Panc1 (cell line): ENCODE results near the gene MED13L. TPM values are rescaled to one million over a fixed set of nuclear protein-coding genes. Genes with fewer than 3 reads are reported as not detected.

Source experiments
- ATAC-seq: fragments of 200-7000 bp; cut with Tn5 transposase; 2 replicates; pipeline ENCODE4 v1.9.1; 2020; ENCODE audit warnings: mild to moderate bottlenecking, moderate library complexity
- BruUV-seq: library from RNA; stranded (reverse); fragments of 400-500 nt; replicated peaks from 2 replicates; lab custom pipeline; 2021; lab: Mats Ljungman, UMichigan
- CTCF ChIA-PET: fragments of 300-600 bp; sonication (Branson Sonifier 250); formaldehyde crosslinking; loops from one replicate; lab custom pipeline; 2022; ENCODE audit warnings: antibody characterized with exemption; lab: Charles Lee
- POLR2A ChIA-PET: fragments of 300-600 bp; sonication (Branson Sonifier 250); formaldehyde crosslinking; loops from one replicate; lab custom pipeline; 2022; ENCODE audit warnings: antibody characterized with exemption; lab: Charles Lee
- DNase-seq: peaks from one replicate; pipeline ENCODE4 v3.0.0-alpha.2; 2010; ENCODE audit warnings: low read depth, low spot score
- H3K27ac ChIP-seq: 2 replicates; pipeline ENCODE4 v1.5.1; 2011; ENCODE audit warnings: mild to moderate bottlenecking, low read length, inconsistent platforms
- H3K27me3 ChIP-seq: fragments of 200-500 bp; sonication (Bioruptor generic); 2 replicates; pipeline ENCODE4 v1.6.0; 2014; ENCODE audit warnings: low read length, inconsistent platforms; ENCODE audit not compliant: control insufficient read depth, insufficient read depth
- H3K36me3 ChIP-seq: fragments of 200-500 bp; sonication (Bioruptor generic); 2 replicates; pipeline ENCODE4 v1.5.1; 2014; ENCODE audit warnings: inconsistent platforms, mild to moderate bottlenecking, low read length, moderate library complexity; ENCODE audit not compliant: control insufficient read depth, insufficient read depth
- H3K4me1 ChIP-seq: 2 replicates; pipeline ENCODE4 v1.5.1; 2011; ENCODE audit warnings: inconsistent platforms, mild to moderate bottlenecking, low read length, moderate library complexity; ENCODE audit not compliant: control insufficient read depth, insufficient read depth
- H3K4me3 ChIP-seq, 2 experiments: 2 replicates each; pipeline ENCODE4 v1.5.1; 2011 to 2012; ENCODE audit warnings: low read depth in 2 of 2, low read length in 2 of 2, mild to moderate bottlenecking in 2 of 2, inconsistent platforms in 1 of 2, moderate library complexity in 1 of 2
- H3K9me3 ChIP-seq: fragments of 200-500 bp; sonication (Bioruptor generic); 2 replicates; pipeline ENCODE4 v1.5.1; 2014; ENCODE audit warnings: low read depth, mild to moderate bottlenecking, inconsistent platforms, low read length, moderate library complexity; ENCODE audit not compliant: control insufficient read depth, insufficient read depth
- POLR2AphosphoS5 ChIP-seq: IDR thresholded peaks from 2 replicates; pipeline ENCODE4 v1.6.1; 2012; ENCODE audit warnings: mild to moderate bottlenecking, low read depth, low read length, moderate library complexity
- SIN3A ChIP-seq: IDR thresholded peaks from 2 replicates; pipeline ENCODE4 v1.6.1; 2012; ENCODE audit warnings: low read depth, mild to moderate bottlenecking, low read length, moderate library complexity, borderline replicate concordance; ENCODE audit not compliant: insufficient read depth
- TCF7L2 ChIP-seq: IDR thresholded peaks from 2 replicates; pipeline ENCODE4 v1.6.1; 2011; ENCODE audit warnings: mild to moderate bottlenecking, low read depth, low read length, inconsistent platforms
- in situ Hi-C: cut with HindIII; loops from 2 replicates; pipeline ENCODE4 v1.10.0; 2016; ENCODE audit warnings: low sequenced_read_pairs, low pct_unique_long_range_greater_than_20kb
- intact Hi-C: fragments of 100-400 bp; cut with micrococcal nuclease; formaldehyde crosslinking; loops from one replicate; pipeline ENCODE4 v1.10.0; 2022; ENCODE audit not compliant: unreplicated experiment
- total RNA-seq: library from RNA; stranded (reverse); gene quantifications from one replicate; pipeline ENCODE4 v1.2.1, GENCODE V29; 2021; ENCODE audit not compliant: unreplicated experiment
- TF ChIP-seq, protein P1 (sequence below), 2 experiments: IDR thresholded peaks; 2 replicates each; pipeline ENCODE4 v1.6.1; 2011 to 2012; ENCODE audit warnings: low read depth in 2 of 2, control low read depth in 1 of 2, low read length in 1 of 2, mild to moderate bottlenecking in 1 of 2, moderate library complexity in 1 of 2; ENCODE audit not compliant: insufficient read depth in 1 of 2
- TF ChIP-seq, protein P2 (sequence below): fragments of 450-650 bp; IDR thresholded peaks from 2 replicates; pipeline ENCODE4 v1.5.1; 2017; ENCODE audit warnings: mild to moderate bottlenecking

MED13L gene
- total RNA-seq, 1 experiment from 2014 or later, result 170 TPM

DNA sequence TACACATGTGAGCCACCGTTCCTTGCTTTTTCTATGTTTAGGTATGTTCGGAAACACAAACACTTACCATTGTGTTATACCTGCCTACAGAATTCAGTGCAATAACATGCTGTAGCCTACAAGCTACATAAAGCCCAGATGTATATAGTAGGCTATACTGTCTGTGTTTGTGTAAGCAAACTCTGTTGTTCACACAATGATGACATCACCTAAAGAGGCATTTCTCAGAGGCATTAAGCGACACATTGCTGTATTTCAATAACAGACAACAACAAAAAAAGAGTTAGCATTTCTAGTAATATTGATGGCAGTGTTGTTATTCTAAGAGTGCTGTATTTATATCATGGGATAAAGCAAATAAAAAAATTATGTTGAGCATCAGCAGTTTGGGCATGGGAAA lies 70.2 kb downstream of the MED13L start:
- intact Hi-C loops (no loop called here), in situ Hi-C loops (no loop called here)
- BruUV-seq, result no TSS peak
- TF ChIP-seq TCF7L2, result no peak
- no peak for TF ChIP-seq SIN3A
- no peak for TF ChIP-seq POLR2AphosphoS5
- TF ChIP-seq, protein P1, sequence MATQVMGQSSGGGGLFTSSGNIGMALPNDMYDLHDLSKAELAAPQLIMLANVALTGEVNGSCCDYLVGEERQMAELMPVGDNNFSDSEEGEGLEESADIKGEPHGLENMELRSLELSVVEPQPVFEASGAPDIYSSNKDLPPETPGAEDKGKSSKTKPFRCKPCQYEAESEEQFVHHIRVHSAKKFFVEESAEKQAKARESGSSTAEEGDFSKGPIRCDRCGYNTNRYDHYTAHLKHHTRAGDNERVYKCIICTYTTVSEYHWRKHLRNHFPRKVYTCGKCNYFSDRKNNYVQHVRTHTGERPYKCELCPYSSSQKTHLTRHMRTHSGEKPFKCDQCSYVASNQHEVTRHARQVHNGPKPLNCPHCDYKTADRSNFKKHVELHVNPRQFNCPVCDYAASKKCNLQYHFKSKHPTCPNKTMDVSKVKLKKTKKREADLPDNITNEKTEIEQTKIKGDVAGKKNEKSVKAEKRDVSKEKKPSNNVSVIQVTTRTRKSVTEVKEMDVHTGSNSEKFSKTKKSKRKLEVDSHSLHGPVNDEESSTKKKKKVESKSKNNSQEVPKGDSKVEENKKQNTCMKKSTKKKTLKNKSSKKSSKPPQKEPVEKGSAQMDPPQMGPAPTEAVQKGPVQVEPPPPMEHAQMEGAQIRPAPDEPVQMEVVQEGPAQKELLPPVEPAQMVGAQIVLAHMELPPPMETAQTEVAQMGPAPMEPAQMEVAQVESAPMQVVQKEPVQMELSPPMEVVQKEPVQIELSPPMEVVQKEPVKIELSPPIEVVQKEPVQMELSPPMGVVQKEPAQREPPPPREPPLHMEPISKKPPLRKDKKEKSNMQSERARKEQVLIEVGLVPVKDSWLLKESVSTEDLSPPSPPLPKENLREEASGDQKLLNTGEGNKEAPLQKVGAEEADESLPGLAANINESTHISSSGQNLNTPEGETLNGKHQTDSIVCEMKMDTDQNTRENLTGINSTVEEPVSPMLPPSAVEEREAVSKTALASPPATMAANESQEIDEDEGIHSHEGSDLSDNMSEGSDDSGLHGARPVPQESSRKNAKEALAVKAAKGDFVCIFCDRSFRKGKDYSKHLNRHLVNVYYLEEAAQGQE (IDR thresholded peaks at IDR 0.05; ENCODE audit: insufficient read depth in 1 of 2, low read depth in 2 of 2, low read length in 1 of 2), result no peak
- TF ChIP-seq, protein P2, sequence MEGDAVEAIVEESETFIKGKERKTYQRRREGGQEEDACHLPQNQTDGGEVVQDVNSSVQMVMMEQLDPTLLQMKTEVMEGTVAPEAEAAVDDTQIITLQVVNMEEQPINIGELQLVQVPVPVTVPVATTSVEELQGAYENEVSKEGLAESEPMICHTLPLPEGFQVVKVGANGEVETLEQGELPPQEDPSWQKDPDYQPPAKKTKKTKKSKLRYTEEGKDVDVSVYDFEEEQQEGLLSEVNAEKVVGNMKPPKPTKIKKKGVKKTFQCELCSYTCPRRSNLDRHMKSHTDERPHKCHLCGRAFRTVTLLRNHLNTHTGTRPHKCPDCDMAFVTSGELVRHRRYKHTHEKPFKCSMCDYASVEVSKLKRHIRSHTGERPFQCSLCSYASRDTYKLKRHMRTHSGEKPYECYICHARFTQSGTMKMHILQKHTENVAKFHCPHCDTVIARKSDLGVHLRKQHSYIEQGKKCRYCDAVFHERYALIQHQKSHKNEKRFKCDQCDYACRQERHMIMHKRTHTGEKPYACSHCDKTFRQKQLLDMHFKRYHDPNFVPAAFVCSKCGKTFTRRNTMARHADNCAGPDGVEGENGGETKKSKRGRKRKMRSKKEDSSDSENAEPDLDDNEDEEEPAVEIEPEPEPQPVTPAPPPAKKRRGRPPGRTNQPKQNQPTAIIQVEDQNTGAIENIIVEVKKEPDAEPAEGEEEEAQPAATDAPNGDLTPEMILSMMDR, result no peak
- Histone ChIP-seq H3K27ac (no peak overlapping the region), H3K9me3 (no peaks in the 10 kb centered on the region), H3K36me3 (no peaks in the 10 kb centered on the region), H3K27me3 (no peaks in the 10 kb centered on the region), H3K4me1 (peaks cover 26% of the 10 kb centered on the region), H3K4me3 (no peak overlapping the region)
- CTCF ChIA-PET, result no interaction called here
- POLR2A ChIA-PET, result no interaction called here
- ATAC-seq (no peak), DNase-seq (no peak)

DNA sequence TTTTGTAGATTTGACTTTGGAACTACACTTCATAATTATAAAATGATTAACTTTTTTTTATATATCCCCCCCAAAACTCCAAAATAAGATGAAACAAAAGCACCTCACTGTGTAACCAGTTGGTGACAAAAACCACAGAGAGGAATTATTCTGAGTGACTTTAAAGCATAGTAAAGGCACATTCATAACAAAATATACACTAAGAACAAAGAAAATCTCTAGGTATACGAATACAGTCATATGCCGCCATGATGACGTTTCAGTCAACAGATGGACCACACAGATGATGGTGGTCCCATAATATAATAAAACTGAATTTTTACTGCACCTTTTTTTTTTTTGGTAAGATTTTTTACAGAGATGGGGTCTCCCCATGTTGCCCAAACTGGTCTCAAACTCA lies 70.7 kb downstream of the MED13L start:
- in situ Hi-C loops, result no loop called here
- DNase-seq (no peak), ATAC-seq (no peak)
- H3K4me3 ChIP-seq, result no peak overlapping the region
- no peaks in the 10 kb centered on the region for H3K9me3 ChIP-seq
- POLR2A ChIA-PET, result no interaction called here
- no peaks in the 10 kb centered on the region for H3K27me3 ChIP-seq
- no peak overlapping the region for H3K27ac ChIP-seq
- no peaks in the 10 kb centered on the region for H3K36me3 ChIP-seq
- TF ChIP-seq TCF7L2, result no peak
- TF ChIP-seq, protein P1 (IDR thresholded peaks at IDR 0.05; ENCODE audit: insufficient read depth in 1 of 2, low read depth in 2 of 2, low read length in 1 of 2), result no peak
- TF ChIP-seq, protein P2, result no peak
- no peak for TF ChIP-seq SIN3A
- no peak for TF ChIP-seq POLR2AphosphoS5
- H3K4me1 ChIP-seq, result peaks cover 30% of the 10 kb centered on the region
- intact Hi-C loops, result no loop called here
- CTCF ChIA-PET, result no interaction called here
- BruUV-seq, result no TSS peak
